ENCODE measurements around the gene MYH14. TPM values are rescaled to one million over a fixed set of nuclear protein-coding genes. Genes with fewer than 3 reads are reported as not detected.

Gene MYH14
- total and polyA plus RNA-seq, 2 of the 13 experiments (the other 11 are each of a cell fraction or from before 2014, with no cell fraction given): 5.5 to 5.8 TPM

DNA sequence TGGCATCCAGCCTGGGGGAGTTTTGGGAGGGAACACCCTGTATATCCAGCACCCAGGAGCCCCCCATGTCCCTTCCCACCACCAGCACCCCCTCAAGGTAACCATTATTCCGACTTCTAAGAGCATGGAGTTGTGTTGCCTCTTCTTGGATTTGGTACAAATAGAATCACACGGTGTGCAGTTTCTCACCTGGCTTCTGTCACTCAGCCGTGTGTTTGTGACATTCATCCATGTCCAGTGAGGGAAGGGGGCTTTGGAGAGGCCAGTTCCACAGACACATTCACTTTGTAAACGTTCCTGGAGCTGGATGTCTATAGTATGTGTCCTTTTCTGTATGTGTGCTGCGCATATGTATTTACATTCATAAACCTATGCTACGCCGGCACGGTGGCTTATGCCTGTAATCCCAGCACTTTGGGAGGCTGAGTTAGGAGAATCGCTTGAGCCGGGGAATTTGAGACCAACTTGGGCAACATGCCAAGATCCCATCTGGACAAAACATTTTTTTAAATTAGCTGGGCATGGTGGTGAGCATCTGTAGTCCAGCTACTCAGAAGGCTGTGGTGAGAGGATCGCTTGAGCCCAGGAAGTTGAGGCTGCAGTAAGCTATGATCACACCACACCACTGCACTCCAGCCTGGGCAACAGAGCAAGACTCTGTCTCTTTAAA is 36.6 kb downstream of the MYH14 start:
- no peak for FAIRE-seq
- Histone ChIP-seq H3K27ac (ENCODE audit: extremely low read length, insufficient read depth, low read length) (no peak overlapping the region), H3K4me2 (ENCODE audit: low read depth, low read length) (no peak overlapping the region), H2AFZ (ENCODE audit: low read length) (no peak overlapping the region), H3K4me3 (replicated peaks in 1 of 3; ENCODE audit: insufficient read depth in 1 of 3, low read depth in 2 of 3, low read length in 3 of 3) (no peak overlapping the region), H3K27me3 (ENCODE audit: control insufficient read depth in 1 of 2, insufficient read depth in 2 of 2, low read length in 2 of 2) (no peaks in the 10 kb centered on the region), H3K9ac (ENCODE audit: insufficient read depth, low read depth, low read length) (no peak overlapping the region), H3K9me3 (ENCODE audit: low read length) (no peaks in the 10 kb centered on the region), H3K79me2 (ENCODE audit: insufficient read depth, low read length) (no peaks in the 10 kb centered on the region), H3K4me1 (ENCODE audit: insufficient read depth, low read length) (peaks cover 22% of the 10 kb centered on the region), H4K20me1 (ENCODE audit: insufficient read depth, low read length) (no peaks in the 10 kb centered on the region), H3K36me3 (replicated peaks in 1 of 2; ENCODE audit: control insufficient read depth in 1 of 2, insufficient read depth in 2 of 2, low read length in 2 of 2) (no peaks in the 10 kb centered on the region)
- no TSS peak for BruUV-seq (replicated peaks)
- POLR2A ChIA-PET: no interaction called here
- in situ Hi-C loops (cut with HindIII; ENCODE audit: extremely low pct_ligation_motif_present, low pct_unique_long_range_greater_than_20kb): no loop called here
- DNase-seq (ENCODE audit: low spot score): no peak
- no peak for ATAC-seq
- WGBS (ENCODE audit: low lambda C conversion rate): 83% methylated on average over 11 of the region's 11 CpGs
- CTCF ChIA-PET (ENCODE audit: low intra/inter-chr PET ratio, low total read pairs): no interaction called here
- intact Hi-C loops (cut with micrococcal nuclease; ENCODE audit: unreplicated experiment): no loop called here
- TF ChIP-seq ZFP82 (CRISPR knock-in tag; IDR thresholded peaks at IDR 0.05; ENCODE audit: borderline replicate concordance) (no peak), CAMTA2 (CRISPR knock-in tag; IDR thresholded peaks at IDR 0.05; ENCODE audit: borderline replicate concordance) (no peak), ZNF292 (CRISPR knock-in tag; IDR thresholded peaks at IDR 0.05; ENCODE audit: borderline replicate concordance, low read depth) (no peak), ZIK1 (CRISPR knock-in tag; IDR thresholded peaks at IDR 0.05; ENCODE audit: borderline replicate concordance, low read depth) (no peak), CCAR2 (optimal IDR thresholded peaks at IDR 0.05; ENCODE audit: low read depth, low read length) (no peak), ZNF605 (CRISPR knock-in tag; IDR thresholded peaks at IDR 0.05) (no peak), KAT8 (CRISPR knock-in tag; IDR thresholded peaks at IDR 0.05) (no peak), ELF4 (CRISPR knock-in tag; IDR thresholded peaks at IDR 0.05; ENCODE audit: borderline replicate concordance) (no peak), RXRB (CRISPR knock-in tag; IDR thresholded peaks at IDR 0.05; ENCODE audit: borderline replicate concordance) (no peak), MTF1 (CRISPR knock-in tag; IDR thresholded peaks at IDR 0.05) (no peak), GZF1 (CRISPR knock-in tag; IDR thresholded peaks at IDR 0.05) (no peak)
- TF ChIP-seq, protein P1, sequence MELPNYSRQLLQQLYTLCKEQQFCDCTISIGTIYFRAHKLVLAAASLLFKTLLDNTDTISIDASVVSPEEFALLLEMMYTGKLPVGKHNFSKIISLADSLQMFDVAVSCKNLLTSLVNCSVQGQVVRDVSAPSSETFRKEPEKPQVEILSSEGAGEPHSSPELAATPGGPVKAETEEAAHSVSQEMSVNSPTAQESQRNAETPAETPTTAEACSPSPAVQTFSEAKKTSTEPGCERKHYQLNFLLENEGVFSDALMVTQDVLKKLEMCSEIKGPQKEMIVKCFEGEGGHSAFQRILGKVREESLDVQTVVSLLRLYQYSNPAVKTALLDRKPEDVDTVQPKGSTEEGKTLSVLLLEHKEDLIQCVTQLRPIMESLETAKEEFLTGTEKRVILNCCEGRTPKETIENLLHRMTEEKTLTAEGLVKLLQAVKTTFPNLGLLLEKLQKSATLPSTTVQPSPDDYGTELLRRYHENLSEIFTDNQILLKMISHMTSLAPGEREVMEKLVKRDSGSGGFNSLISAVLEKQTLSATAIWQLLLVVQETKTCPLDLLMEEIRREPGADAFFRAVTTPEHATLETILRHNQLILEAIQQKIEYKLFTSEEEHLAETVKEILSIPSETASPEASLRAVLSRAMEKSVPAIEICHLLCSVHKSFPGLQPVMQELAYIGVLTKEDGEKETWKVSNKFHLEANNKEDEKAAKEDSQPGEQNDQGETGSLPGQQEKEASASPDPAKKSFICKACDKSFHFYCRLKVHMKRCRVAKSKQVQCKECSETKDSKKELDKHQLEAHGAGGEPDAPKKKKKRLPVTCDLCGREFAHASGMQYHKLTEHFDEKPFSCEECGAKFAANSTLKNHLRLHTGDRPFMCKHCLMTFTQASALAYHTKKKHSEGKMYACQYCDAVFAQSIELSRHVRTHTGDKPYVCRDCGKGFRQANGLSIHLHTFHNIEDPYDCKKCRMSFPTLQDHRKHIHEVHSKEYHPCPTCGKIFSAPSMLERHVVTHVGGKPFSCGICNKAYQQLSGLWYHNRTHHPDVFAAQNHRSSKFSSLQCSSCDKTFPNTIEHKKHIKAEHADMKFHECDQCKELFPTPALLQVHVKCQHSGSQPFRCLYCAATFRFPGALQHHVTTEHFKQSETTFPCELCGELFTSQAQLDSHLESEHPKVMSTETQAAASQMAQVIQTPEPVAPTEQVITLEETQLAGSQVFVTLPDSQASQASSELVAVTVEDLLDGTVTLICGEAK (IDR thresholded peaks at IDR 0.05): no peak
- TF ChIP-seq, protein P1 (CRISPR knock-in tag; IDR thresholded peaks at IDR 0.05): no peak
- TF ChIP-seq, protein P2, sequence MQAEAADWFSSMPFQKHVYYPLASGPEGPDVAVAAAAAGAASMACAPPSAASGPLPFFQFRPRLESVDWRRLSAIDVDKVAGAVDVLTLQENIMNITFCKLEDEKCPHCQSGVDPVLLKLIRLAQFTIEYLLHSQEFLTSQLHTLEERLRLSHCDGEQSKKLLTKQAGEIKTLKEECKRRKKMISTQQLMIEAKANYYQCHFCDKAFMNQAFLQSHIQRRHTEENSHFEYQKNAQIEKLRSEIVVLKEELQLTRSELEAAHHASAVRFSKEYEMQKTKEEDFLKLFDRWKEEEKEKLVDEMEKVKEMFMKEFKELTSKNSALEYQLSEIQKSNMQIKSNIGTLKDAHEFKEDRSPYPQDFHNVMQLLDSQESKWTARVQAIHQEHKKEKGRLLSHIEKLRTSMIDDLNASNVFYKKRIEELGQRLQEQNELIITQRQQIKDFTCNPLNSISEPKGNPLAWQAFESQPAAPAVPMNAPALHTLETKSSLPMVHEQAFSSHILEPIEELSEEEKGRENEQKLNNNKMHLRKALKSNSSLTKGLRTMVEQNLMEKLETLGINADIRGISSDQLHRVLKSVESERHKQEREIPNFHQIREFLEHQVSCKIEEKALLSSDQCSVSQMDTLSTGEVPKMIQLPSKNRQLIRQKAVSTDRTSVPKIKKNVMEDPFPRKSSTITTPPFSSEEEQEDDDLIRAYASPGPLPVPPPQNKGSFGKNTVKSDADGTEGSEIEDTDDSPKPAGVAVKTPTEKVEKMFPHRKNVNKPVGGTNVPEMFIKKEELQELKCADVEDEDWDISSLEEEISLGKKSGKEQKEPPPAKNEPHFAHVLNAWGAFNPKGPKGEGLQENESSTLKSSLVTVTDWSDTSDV (CRISPR knock-in tag; IDR thresholded peaks at IDR 0.05): no peak
